Measurements from ENCODE around the gene DNAJC11.
"Not testable (repeated sequence)": the region's sequence is repeated elsewhere in the genome, so short reads cannot be mapped to it uniquely, and the experiment has no call there.

DNAJC11 gene, protein sequence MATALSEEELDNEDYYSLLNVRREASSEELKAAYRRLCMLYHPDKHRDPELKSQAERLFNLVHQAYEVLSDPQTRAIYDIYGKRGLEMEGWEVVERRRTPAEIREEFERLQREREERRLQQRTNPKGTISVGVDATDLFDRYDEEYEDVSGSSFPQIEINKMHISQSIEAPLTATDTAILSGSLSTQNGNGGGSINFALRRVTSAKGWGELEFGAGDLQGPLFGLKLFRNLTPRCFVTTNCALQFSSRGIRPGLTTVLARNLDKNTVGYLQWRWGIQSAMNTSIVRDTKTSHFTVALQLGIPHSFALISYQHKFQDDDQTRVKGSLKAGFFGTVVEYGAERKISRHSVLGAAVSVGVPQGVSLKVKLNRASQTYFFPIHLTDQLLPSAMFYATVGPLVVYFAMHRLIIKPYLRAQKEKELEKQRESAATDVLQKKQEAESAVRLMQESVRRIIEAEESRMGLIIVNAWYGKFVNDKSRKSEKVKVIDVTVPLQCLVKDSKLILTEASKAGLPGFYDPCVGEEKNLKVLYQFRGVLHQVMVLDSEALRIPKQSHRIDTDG

DNA sequence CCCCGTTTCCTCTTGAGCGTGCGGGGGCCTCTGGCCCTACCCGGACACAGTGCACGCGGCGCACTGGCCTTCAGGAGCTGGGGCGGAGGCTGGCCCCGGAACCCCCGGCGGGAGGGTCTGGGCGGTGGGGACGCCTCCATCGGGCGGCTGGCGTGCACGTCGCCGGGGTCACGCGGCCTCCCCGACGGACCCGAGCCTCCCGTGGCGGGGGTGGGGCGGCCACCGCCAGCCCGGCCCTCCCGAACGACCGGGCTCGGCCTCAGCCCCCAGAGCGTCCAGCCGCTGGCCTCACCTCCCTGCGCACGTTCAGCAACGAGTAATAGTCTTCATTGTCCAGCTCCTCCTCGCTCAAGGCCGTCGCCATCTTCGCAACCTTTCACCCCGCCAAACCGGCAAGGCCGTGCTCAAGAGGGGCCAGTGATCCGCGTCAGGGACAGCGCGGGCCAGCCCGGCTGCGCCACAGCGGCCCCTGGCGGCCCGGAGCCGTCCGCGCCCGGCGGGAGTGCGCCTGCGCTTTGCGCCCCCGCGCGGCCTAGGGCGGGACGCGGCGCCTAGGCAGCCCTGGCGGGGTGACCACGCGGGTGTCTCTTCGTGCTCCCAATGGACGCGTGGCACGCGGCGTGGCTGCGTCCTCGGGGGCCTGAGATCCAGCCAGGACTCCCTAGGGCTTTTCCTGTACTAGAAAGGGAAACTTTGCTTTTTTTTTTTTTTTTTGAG, at the start of gene DNAJC11:
Gene DNAJC11 (minus strand): TSS at position 380 of the 717 bp plus-strand sequence. CDS start 16 bp downstream, at position 364.
- peak; percentile 90 for DNase-seq

DNA sequence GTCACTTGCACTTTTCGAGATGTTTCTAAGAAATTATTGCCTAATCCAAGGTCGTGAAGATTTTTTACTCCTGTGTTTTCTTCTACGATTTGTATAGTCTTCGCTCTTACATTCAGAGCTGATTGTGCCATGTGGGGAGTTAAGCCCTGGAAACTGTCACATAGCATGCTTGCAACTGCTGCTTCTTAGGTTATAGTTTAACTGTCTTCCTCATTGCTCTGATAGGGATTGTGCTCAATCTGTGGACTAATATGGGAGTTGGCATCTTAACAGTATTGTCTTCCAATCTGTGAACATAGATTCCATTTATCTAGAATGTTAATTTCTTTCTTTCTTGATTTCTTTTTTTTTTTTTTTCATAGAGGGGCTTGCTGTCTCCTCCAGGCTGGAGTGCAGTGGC, 48.9 kb upstream of the DNAJC11 start:
- no peak for DNase-seq

DNA sequence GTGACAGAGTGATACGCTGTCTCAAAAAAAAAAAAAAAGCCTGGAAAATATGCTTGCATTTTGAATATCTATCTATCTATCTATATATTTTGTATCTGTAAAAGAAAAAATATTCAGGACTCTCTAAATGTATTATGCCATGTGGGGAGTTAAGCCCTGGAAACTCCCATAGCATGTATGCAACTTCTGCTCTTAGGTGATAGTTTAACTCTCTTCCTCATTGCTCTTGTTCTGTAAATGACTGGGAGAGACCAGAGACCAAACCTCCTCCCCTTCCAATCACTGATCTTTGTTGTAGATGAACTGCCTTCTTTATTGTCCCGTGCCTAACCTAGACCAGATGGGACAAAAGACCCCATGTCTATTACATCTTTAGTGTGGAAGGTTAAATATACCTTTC, 46.1 kb upstream of the DNAJC11 start:
- DNase-seq: no peak

DNA sequence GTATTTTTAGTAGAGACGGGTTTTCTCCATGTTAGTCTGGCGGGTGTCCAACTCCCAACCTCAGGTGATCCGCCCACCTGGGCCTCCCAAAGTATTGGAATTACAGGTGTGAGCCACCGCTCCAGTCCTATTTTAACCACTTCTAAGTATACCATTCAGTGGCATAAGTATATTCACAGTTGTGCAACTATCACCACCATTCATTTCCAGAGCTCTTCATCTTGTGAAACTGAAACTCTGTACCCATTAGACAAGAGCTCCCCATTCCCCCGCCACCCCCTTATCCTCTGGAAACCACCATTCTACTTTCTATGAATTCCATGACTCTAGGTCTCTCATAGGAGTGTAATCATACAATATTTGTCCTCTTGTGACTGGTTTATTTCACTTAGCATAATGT, 43.5 kb upstream of the DNAJC11 start:
- peak; percentile 40 for DNase-seq

DNA sequence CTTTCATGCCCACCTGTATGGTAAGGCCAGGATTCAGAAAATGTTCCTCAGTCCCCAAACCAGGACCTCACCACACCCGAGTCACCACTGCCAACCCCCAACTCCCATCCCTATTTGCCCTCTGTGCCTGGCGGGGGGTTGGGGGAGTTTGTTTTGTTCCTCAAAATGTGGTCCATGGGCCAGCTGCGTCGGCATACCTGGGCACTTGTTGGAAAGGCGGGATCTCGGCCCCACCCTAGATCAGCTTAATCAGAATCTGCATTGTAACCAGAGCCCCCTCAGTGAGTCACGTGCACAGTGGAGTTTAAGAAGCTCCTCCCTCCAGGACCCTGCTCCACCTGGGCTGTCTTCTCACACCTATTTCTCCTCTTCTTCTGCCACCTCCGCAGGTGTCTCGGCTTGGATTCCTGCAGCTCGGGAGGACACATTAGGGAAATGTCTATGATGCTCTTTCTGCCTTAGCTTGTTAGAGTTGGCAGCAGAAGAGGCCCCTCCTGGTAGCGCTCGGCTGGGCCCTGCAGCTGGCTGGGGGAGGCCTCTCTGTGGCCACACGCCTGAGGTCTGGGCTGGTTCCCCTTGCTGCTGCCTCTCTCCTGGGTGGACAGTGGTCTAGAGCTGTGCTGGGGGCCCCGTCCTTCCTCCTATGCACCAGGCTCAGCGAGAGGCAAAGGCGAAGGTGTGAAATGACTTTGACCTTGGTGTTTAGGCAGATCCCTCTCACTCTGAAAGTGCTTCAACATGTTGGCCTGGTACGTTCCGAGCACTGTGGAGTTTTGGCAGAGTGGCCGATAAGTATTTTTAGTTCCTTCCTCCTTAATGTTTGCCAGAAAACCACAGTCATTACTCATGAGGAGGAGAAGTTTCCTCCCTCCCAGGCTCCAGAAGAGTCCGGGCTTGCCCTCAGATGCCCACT, 41.8 kb upstream of the DNAJC11 start:
- peak; percentile 7 for DNase-seq

DNA sequence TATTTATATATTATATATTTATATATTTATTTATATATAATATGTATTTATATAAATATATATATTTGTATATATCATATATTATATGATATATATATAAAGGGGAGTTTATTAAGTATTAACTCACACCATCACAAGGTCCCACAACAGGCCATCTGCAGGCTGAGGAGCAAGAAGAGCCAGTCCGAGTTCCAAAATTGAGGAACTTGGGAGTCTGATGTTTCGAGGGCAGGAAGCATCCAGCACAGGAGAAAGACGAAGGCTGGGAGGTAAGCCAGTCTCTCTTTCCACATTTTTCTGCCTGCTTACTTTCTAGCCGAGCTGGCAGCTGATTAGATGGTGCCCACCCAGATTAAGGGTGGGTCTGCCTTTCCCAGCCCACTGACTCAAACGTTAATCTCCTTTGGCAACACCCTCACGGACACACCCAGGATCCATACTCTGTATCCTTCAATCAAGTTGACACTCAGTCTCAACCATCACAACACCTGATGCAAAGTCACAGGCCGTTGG, 41.1 kb upstream of the DNAJC11 start:
- not testable (repeated sequence) for DNase-seq

DNA sequence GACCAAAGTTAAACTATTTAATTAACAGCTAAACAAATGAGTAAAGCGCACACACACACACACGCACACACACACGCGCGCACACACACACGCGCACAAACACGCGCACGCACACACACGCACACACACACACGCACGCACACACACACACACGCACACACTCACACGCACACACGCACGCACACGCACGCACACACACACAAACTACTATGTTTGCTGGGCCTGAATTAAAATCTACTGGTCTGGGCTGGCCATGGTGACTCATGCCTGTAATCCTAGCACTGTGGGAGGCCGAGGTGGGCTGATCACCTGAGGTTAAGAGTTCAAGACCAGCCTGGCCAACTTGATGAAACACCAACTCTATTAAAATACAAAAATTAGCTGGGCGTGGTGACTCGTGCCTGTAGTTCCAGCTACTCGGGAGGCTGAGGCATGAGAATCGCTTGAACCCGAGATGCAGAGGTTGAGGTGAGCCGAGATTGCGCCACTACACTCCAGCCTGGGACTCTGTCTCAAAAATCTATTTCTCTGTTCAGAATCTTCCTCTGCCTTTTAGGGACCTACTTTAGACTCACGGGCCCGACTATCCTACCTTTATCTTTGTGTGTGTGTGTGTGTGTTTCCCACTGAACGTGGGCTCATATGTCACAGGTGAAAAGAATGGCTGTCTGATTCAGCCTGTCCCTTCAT, 37.5 kb upstream of the DNAJC11 start:
- no peak for DNase-seq

DNA sequence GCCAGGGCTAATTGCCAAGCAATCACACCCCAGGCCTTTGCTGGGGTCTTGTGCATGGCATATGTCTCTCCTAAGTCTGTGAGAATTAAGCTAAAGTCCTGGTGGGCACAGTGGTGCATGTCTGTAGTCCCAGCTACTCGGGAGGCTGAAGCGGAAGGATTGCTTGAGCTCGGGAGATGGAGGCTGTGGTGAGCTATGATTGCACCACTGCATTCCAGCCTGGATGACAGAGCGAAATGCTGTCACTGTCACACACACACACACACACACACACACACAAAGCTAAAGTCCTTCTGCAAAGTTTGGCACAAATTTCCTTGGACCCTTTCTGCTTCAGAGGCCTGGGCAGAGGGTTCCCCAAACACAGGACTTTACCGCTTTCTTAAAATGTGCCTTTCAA, 31.3 kb upstream of the DNAJC11 start:
- no peak for DNase-seq

DNA sequence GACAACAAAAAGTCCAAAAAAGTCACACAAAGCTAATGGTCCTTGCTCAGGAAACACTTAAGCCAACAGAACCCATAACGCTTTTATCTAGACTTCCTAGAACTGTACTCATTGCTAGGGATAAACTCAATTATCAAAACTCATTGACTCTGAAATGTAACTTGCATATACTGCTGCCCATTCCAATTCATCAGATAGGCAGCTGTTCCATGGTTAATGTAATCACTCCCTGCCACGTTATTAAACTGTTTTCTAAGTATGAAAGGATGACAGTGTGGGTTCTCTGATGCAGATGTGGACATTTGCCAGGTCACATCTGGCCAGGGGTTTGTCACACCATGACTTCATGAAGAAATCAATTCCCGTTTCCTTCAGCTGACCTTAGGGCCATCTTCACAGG, 30.3 kb upstream of the DNAJC11 start:
- no peak for DNase-seq

DNA sequence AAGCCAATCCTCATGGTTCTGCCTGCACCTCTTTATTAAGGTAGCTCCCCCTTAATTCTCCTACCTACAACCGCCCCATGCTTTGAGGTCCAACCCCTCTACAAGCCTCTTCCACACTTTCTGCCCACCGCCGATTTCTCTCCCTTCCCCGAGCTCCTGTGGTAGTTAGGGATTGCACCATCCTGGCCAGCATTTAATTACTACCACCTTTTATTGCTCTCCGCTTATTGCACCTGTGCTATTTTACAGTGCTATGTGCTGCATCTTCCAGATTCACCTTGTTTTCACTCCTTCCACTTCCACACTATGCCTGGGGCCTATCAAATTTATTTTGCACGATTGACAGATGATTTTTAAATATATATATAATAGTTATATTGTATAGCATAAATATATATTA, 29.3 kb upstream of the DNAJC11 start:
- no peak for DNase-seq

DNA sequence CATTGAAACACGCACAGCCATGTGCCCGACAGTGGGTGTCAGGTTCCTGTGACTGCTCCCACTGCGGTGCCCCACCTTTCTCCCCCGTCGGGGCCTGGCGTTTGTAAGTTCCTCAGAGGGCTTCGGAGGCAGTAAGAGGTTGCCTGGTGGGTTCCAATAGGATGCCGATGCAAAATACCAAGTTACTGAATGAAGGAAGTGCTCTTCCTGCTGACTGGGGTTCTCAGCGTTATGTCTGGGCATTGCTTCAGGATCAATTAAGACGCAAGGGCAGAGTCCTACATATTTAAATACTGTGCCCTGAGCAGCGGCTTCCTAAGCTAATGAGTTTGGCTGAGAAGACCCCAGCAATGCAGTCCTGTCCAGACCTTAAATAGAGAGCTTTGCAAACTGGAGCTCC, 28.9 kb upstream of the DNAJC11 start:
- DNase-seq: no peak

DNA sequence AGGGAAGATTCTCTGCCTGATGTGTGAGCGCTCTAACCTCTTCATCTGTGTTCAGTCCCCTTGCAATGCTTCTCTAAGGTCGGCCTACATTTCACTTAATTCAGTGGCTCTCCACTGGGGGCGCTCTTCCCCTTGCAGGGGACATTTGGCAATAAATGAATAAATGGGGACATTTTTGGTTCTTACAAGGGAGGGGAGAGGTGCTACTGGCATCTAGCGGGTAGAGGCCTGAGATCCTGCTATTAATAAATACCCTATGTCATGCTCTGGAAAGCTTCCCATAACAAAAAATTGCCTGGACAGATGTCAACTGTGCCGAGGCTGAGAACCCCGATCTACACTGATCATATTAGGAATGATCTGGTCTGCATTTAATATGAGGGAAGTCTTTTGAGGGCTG, 25.9 kb upstream of the DNAJC11 start:
- DNase-seq: peak; percentile 62

DNA sequence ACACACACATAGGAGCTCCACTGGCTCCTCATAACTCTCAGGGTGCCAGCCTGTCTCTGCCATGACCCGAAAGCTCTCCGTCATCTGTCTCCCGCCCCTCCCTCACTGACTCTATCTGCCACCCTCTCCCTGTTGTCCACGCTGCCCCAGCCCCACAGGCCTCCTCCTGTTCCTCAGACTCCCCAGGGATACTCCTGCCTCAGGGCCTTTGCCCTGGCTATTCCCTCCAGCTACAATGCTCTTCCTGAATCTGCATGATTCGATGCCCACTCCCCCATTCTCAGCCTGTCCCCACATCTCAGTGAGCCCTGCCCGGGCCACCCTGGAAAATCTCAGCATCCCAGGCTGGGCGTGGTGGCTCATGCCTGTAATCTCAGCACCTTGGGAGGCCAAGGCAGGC, 24.6 kb upstream of the DNAJC11 start:
- no peak for DNase-seq

DNA sequence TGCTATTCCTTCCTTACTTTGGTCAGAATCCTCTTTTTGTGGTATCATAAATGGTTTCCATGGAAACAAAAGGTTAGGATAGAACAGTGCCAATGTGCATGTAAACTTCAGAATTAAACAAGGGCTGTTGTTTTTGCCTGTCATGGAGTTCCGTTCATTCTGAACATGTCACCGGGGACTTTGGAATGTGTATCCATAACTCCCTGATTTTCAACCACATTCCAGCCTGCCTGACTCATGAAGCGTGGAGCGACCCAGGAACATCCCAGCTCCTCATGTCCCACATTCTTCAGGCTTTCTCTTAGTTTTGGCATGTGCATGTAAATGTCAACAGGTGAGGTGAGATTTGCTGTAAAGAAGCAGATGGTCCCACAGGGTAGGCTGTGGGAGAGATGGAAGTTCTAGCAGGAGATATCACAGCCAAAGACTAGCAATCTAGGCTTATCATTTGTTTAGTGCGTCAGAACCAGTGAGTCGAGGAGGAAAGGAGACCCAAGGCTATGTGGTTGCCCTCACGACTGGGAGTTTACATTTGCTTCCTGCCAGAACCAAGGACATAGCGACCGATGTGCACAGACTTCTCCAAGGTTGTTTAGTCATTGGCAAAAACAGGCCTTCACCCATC, 23.0 kb upstream of the DNAJC11 start:
- DNase-seq: no peak

DNA sequence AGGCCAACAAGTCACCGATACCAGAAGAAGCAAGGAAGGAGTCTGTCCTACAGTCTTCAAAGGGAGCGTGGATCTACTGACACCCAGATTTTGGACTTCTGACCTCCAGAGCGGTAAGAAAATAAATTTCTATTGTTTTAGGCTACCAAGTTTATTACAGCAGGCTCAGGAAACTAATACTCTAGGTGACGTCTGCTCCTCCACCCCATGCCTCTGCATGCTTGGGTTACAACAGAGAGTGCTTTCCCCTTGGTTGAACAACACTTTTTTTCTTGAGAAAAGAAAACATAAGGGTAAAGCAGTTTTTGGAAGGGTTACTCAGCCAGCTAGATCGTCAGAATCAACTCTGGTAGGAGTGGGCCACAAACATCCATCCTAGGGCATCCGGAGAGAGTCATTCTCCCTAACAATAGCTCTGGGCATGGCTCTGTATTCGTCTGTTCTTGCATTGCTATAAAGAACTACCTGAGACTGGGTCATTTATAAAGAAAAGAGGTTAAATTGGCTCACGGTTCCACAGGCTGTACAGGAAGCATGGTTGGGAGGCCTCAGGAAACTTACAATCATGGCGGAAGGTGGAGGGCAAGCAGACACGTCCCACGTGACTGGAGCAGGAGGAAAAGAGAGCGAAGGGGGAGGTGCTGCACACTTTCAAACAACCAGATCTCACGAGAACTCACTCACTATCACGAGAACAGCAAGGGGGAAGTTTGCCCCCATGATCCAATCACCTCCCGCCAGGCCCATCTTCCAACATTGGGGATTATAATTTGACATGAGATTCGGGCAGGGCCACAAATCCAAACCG, 22.2 kb upstream of the DNAJC11 start:
- DNase-seq: no peak

DNA sequence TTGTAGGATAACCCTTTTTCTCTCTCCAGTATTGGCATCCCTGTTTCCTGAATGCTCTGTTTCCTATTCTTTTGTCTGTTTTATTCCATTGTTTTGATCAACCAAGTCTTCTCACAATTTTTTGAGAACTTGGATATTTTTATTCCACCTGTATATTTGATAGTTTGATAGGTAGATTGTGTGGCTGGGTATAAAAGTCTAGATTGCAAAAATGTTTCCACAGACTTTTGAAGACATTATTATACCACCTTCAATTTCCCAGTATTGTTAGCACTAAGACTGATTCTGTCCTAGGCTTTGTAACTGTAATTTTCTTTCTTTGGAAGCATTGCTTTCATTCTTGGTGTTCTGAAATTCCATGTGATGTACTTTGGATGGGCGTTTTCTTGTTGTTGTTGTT, 9.6 kb upstream of the DNAJC11 start:
- DNase-seq: no peak

DNA sequence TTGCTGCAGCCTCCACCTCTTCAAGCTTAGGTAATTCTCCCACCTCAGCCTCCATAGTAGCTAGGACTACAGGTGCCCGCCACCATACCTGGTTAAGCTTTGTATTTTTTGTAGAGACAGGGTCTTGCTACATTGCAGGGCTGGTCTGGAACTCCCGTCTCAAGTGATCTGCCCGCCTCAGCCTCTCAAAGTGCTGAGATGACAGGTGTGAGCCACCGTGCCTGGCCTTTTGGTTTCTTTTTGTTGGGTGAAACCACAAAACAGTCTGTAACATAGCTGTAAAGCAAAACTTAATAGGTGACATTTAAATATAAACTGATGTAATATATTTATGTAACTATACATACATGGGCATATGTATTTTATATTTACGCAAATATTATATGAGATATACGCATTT, 3.1 kb upstream of the DNAJC11 start:
- no peak for DNase-seq

DNA sequence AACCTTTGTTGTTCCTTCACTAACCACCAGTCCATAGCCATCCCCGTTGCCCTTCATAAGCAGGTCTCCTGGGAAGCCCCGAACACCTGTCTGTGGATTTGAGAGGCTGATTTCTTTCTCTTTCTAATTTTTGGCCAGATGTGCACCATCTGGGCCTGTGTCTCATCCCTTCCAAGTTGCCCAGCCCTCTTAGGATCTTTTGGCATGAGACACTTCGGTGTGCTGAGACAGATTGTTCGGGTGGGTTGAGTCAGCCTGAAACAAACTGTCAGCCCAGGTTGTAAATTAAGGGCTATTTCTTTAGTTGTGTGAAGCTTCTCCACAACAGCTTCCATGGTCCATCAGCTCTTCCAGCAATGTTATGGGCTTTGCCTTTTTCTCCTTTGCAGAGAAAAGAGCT, 1.4 kb upstream of the DNAJC11 start:
- DNase-seq: no peak

DNA sequence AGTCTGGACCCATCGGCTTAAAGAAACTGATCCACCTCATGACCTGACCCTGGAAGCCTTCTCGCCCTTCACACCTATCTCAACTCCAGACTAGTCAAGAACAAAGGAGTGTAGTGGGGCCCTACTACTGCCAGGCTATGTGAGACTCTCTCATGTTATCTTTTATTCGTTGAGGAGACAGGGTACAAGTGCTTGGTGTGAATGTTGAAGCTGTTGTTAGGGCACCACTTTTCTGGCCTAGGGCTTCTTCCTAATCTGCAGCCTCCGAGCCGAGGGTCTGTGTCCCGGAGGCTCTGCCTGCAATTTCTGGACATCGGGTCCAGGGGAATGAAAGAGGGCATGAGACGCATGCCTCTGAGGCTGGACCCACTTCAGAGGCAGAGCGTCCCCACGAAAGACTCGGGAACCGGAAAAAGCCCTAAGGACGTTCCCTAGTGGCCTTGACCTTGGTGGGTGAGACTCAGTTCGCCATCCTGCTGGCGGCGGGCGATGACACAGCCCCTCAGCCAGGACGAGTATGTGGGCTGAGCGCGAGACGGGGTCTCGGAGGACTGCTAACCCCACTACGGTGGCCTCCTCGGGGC, 671 bp downstream of the DNAJC11 start:
- no peak for DNase-seq

DNA sequence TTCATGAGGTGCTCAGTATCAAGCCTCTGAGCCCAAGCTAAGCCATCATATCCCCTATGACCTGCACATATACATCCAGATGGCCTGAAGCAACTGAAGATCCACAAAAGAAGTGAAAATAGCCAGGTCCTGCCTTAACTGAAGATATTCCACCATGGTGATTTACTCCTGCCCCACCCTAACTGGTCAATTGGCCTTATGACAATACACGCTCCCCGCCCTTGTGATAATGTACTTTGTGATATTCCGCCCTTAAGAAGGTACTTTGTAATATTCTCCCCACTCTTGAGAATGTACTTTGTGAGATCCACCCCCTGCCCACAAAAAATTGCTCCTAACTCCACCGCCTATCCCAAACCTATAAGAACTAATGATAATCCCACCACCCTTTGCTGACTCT, 1.7 kb downstream of the DNAJC11 start:
- not testable (repeated sequence) for DNase-seq

Data from activated naive CD4-positive, alpha-beta T cell treated with Interleukin-2 at 50 U/mL for 16 hours (primary cell).